ENCODE data around the gene CD14.
A peak's percentile ranks its signal among the peaks of the same experiment; 100 is the strongest.
"Not testable (repeated sequence)": the region's sequence is repeated elsewhere in the genome, so short reads cannot be mapped to it uniquely, and the experiment has no call there.

Gene CD14

DNA sequence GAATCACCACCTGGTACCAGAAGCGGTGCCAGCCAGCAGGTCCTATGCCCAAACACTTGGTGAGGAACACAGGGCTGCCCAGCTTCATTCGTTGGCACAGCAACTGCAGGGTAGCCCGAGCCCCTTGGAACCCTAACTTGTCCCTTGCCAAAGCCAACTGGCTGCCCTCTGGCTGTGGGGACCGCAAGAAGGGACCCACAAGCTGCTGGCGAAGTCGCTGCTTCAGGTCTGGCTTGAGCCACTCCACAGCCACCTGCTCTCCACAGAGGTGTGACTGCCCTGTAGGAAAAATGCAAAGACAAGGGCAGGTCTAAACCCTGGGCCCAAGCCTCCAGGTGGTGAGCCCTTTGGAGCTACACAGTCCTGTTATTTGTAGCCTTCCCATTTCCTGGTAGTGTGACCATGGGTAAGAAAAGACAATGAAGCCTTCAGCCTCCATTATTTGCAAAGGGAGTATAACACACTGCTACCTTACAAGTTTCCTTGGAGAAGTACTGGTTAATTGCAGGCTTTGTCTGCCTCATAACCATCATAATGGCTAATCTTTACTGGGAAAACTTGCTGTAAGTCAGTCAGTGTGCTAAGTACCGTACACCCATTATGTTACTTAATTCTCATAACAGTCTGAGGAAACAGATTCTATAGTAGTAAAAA lies 38.6 kb upstream of the CD14 start:
- TF ChIP-seq, protein P1, sequence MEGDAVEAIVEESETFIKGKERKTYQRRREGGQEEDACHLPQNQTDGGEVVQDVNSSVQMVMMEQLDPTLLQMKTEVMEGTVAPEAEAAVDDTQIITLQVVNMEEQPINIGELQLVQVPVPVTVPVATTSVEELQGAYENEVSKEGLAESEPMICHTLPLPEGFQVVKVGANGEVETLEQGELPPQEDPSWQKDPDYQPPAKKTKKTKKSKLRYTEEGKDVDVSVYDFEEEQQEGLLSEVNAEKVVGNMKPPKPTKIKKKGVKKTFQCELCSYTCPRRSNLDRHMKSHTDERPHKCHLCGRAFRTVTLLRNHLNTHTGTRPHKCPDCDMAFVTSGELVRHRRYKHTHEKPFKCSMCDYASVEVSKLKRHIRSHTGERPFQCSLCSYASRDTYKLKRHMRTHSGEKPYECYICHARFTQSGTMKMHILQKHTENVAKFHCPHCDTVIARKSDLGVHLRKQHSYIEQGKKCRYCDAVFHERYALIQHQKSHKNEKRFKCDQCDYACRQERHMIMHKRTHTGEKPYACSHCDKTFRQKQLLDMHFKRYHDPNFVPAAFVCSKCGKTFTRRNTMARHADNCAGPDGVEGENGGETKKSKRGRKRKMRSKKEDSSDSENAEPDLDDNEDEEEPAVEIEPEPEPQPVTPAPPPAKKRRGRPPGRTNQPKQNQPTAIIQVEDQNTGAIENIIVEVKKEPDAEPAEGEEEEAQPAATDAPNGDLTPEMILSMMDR (IDR thresholded peaks at IDR 0.05; ENCODE audit: extremely low read depth, missing control alignments): no peak
- no peak for DNase-seq (ENCODE audit: low spot score)

DNA sequence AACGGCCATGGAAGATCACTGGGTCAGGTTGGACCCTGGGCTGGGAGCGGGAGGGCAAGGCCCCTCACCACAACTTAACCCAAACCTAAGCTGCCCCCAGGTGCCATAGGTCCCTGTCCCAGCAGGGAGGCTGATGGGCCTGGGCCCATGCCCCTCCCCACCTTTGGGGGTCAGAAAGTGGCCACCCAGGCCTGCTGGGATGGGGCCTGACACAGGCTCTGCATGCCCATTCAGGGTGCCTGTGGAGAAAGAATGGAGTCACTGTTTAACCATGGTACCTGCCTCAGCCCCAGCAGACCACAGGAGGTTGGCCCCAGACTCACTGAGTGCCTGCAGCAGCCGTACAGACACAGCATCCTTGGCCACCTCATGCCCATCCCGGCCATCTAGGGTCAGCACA lies 38.1 kb upstream of the CD14 start:
- DNase-seq (ENCODE audit: low spot score): not testable (repeated sequence)

DNA sequence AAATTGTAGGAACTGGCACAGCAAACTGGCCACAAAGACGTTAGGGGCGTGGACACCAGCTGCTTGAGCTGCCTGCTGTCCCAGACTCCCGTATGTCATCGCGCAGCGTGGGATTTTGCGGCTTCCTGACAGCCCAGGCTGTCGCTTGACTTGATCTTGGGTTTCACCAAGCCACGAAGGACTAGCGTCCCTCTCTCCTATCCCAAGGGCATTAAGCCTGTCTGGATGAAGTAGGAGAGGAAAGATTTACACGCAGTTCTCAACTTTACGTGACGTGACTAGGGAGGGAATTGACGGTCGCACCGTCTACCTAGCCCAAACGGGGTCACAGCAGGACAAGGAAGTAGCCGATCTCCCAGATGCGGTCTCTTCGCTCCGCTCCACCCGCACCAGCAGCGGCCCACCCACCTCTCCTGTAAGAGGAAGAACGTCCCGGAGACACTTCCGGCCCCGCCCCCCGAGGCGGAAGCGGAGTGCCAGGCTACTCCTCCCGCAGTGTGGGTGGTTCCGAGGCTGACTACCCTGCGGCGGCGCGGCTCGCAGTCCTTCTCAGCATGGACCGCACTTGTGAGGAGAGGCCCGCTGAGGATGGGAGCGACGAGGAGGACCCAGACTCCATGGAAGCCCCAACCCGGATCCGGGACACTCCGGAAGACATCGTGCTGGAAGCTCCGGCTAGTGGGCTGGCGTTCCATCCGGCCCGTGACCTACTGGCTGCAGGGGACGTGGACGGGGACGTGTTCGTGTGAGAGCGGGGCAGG lies 31.6 kb upstream of the CD14 start, which contains the start of gene WDR55:
WDR55 (plus strand) TSS at position 546 of the 761 bp plus-strand sequence; CDS start at position 555, 9 bp downstream.
- TF ChIP-seq, protein P1 (IDR thresholded peaks at IDR 0.05; ENCODE audit: extremely low read depth, missing control alignments): no peak
- peak; percentile 92 for DNase-seq (ENCODE audit: low spot score)

DNA sequence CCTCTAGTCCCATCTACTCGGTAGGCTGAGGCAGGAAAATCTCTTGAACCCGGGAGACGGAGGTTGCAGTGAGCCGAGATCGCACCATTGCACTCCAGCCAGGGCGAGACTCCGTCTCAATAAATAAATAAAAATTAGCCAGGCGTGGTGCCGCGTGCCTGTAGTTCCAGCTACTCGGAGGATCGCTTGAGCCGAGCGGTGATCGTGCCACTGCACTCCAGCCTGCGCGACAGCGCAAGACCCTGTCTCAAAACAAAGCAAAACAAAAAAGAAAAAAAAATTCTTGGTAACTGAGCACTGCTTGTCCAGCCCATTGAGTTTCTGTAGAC lies 31.0 kb upstream of the CD14 start:
- TF ChIP-seq, protein P1 (IDR thresholded peaks at IDR 0.05; ENCODE audit: extremely low read depth, missing control alignments): no peak
- no peak for DNase-seq (ENCODE audit: low spot score)

DNA sequence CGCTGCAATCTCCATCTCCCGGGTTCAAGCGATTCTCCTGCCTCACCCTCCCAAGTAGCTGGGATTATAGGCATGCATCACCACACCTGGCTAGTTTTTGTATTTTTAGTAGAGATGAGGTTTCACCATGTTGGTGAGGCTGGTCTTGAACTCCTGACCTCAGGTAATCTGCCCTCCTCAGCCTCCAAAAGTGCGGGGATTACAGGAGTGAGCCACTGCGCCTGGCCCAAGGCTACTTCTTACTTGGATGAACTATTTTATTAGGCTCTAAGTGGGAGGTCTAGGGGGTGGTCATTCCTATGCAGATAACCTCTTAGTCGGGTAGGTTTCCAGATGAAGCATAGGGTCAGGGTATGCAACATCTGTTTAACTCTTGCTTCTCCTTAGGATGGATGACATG lies 27.4 kb upstream of the CD14 start:
- DNase-seq (ENCODE audit: low spot score): not testable (repeated sequence)

DNA sequence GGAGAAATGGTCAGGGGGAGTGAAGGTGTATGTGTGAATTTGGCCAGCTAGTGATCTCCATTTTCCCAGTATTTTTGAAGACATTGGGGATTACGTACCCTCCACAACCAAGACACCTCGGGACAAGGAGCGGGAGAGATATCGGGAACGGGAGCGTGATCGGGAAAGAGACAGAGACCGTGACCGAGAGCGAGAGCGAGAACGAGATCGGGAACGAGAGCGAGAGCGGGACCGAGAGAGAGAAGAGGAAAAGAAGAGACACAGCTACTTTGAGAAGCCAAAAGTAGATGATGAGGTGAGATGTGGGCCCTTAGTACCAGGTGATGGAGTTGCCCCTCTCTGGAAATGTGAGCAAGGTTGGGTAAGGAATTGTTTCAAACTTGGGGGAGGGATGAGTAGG lies 25.9 kb upstream of the CD14 start:
- TF ChIP-seq, protein P1 (IDR thresholded peaks at IDR 0.05; ENCODE audit: extremely low read depth, missing control alignments): no peak
- no peak for DNase-seq (ENCODE audit: low spot score)

DNA sequence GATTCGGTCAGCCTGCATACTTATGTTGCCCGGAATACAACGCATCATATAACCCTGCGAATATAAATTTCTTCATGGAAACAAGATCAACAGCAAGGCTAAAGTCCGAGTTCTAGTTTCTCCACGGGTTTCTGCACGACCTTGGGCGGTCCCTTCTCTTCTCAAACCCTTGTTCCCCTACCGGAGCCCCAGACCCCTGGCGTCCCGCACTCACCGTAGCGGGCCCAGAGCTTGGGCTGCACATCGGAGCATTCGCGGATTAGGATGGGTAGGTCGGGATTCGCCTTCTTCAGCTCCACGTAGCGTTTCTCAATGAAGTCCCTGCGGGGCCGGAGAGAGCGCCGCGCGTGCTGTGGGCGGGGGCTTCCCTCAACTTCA lies 14.1 kb upstream of the CD14 start:
- DNase-seq (ENCODE audit: low spot score): peak; percentile 34
- TF ChIP-seq, protein P1 (IDR thresholded peaks at IDR 0.05; ENCODE audit: extremely low read depth, missing control alignments): no peak

DNA sequence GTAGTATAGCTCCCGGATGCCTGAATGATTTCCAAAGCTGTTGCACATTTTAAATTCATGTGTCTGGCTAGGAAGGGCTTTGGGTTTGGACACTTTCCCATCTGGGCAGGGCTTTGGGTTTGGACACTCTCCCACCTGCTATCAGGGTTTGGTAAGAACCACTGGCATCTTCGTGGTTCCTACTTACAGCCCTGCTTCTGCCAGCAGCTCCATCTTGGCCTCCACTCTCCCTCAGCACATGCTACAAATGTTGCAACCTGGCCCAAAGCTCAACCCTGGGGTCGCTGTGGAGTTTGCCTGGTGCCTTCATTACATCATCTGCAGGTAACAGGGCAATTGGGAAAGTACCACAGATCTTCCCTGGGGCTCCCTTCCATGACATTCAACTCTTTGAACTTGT lies 9.7 kb upstream of the CD14 start:
- DNase-seq (ENCODE audit: low spot score): no peak
- TF ChIP-seq, protein P1 (IDR thresholded peaks at IDR 0.05; ENCODE audit: extremely low read depth, missing control alignments): no peak
